COR-L47 (cell line): ENCODE measurements around the gene ADAM12.

Source experiments
- DNase-seq: peaks from one replicate; lab custom pipeline; 2025; lab: John Stamatoyannopoulos, UW

The ADAM12 gene

GRCh38 chr10:126314863-126315493 is 73.3 kb downstream of the ADAM12 start:
- no peak for DNase-seq

GRCh38 chr10:126312167-126312566 is 76.1 kb downstream of the ADAM12 start:
- no peak for DNase-seq

DNA sequence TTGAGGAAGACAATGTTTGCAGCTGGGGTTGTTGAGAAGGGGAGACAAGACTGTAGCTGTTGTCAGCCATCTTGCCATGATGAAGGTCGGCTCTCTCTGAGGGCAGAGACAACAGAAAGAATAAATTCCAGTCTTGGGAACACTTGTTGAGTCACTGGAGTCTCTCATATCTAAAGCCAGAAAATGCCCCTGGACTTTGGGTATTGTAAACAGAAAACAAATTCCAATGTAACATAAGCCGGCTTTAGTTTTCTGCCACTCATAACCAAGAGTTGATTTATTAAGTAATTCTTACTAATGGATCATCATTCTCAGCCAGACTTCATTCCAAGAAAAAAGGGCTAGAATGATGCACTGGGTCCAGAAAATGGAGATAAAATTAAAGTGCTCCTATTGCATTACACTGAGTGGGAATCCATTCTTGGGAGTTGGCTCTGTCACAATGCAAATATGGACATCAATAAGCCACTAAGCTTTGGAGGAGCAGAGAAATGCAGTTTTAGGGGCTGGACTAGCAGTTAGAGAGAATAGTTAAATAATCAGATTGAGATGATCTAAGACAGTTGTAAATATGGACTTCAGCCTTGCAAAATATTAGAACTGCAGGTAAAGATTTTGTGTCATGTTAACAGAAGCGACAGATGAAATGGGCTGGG is 78.9 kb downstream of the ADAM12 start:
- DNase-seq = no peak

GRCh38 chr10:126302826-126303665 is 85.2 kb downstream of the ADAM12 start:
- no peak for DNase-seq

GRCh38 chr10:126302476-126302756 is 85.9 kb downstream of the ADAM12 start:
- no peak for DNase-seq

DNA sequence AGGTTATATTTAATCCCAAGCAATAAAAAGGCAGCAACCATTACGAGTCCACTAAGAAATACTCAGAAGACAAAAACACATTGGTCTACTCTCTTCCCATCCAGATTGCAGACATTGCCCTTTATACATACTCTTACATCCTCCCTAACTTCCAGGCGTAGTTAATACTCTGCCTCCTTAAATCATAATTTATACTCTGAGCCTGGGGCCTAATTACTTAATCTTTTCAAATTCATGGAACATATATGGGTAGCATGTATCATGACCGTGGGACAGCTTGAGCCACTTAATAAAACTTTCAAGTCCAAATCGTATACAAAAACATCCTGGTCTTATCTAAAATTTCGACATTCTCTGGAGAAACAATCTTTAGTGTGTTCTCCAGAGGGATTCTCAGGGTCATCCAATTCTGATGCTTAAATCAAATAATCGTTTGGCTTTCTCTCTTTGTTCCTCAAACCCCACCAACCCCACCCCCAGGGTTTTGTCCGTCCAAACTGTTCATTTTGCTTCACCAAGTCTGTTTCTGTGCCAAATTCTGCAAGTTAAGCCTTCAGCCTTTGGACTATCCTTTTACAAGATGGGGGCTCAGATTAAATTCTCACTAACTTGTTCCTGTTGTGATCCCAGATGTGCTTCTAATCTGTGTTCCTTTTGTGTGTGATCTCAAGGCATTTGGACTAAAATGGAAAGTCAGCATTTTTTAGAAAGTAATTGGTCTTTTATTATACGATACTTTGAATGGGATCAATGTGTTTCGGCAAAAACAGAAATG is 86.4 kb downstream of the ADAM12 start:
- DNase-seq = no peak

DNA sequence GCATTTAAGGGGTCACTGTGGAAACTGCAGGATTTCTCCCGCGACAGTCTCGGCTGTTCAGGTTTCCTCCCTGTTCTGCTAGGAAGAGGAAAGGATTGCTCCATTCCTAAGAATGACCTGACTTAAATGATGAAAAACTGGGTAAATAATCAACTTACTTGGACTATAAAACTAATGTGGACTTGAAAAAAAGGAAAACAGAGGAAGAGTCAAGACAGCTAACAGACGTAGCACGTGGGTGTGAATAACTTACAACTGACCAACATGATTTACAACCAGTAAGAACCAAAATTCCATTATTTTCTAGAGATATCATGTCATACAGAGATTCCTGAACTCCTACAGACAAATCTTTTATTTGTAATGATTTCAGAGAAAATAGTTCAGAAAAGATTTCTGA is 93.8 kb downstream of the ADAM12 start:
- DNase-seq = no peak

DNA sequence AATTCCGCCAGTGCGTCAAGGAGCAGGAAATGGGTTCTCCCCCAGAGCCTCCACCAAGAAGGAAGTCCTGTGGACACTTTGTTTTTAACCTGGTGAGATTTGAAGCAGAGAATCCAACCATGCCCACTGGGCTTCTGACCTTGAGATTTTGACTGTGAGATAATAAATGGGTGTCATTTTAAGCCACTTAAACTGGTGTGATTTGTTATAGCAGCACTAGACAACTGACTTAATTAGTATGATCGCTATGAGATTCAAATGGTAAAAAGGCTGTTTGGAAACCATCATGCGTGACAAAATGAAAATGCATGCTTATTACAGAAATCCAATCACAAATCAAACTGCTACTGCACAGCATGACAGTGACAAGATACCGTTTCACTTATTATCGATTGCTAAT is 98.0 kb downstream of the ADAM12 start:
- DNase-seq = no peak

- no peak for DNase-seq
Observed at GRCh38 chr10:126288547-126289493, 99.5 kb downstream of the ADAM12 start.

GRCh38 chr10:126286256-126286780 is 102.0 kb downstream of the ADAM12 start:
- DNase-seq = no peak

GRCh38 chr10:126283307-126283706 is 105.0 kb downstream of the ADAM12 start:
- no peak for DNase-seq

DNA sequence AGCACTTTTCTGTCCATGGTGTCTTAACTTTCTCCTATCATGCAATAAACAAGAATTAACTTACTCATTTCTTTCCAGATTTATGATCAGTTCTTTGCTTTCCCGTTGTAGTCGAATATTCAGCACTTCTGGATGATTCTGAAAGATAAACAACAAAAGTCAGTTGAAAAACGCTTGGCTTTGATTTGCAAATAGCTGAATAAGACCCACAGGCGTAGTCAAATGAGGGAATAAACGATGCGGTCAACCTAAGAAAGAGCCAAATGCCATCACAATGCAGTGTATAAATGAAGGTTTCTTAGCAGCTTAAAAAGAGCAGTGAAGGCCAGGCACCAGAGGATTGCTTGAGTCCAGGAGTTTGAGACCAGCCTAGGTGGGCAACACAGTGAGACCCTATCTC is 109.4 kb downstream of the ADAM12 start:
- no peak for DNase-seq

GRCh38 chr10:126277181-126277580 is 111.1 kb downstream of the ADAM12 start:
- no peak for DNase-seq

- no peak for DNase-seq
Observed at GRCh38 chr10:126272526-126272925, 115.8 kb downstream of the ADAM12 start.

GRCh38 chr10:126270111-126270510 is 118.2 kb downstream of the ADAM12 start:
- no peak for DNase-seq

DNA sequence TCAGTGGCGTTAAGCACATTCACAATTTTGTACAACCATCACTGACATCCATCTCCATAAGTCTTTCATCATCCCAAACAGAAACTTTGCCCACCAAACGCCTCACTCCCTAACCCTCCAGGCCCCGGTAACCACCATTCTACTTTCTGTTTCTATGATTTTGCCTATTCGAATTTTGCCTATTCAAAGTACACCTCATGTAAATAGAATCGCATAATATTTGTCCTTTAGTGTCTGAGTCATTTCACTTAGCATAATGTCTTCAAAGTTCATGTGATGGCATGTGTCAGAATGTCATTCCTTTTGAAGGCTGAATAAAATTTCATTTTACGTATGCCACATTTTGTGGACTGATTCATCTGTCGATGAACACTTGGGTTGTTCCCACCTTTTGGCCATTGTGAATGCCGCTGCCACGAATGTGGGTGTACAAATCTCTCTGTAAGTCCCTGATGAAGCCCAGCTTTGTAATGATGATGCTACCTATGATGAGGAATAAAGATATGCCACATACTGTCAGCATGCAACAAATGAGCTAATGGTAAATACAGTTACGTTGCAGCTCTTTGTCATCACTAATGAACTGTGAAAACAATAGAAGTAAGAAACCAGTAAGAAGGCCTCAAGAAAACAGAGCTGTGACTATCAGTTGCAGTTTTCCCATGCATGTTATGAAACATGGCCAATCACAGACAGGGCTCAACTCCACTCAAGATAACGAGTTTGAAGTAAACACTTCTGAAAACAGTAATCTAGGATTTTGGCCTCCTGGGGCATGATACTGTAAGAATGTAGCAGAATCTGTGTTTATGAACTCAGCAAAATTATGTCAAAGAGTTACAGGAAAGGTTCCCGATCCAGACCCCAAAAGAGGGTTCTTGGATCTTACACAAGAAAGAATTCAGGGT is 120.0 kb downstream of the ADAM12 start:
- DNase-seq = no peak

GRCh38 chr10:126264102-126265018 is 123.9 kb downstream of the ADAM12 start:
- no peak for DNase-seq

GRCh38 chr10:126263006-126263676 is 125.1 kb downstream of the ADAM12 start:
- no peak for DNase-seq
